Cardiac muscle cell (in vitro differentiated cells and primary cell): ENCODE data around the gene PTGR1. TPM values are rescaled to one million over a fixed set of nuclear protein-coding genes. Genes with fewer than 3 reads are reported as not detected.

Experiments
- DNase-seq, 2 donors: peaks; one replicate each; pipeline versions ENCODE4 v3.0.0 to v3.0.0-alpha.2; 2010 to 2017; ENCODE audit warnings: low read depth in 1 of 2, low spot score in 1 of 2
- H3K27ac ChIP-seq: fragments of 200-600 bp; sonication (generic); 2 replicates; pipeline ENCODE4 v1.5.1; 2016
- H3K27me3 ChIP-seq: fragments of 200-600 bp; sonication (generic); 2 replicates; pipeline ENCODE4 v1.6.0; 2016; ENCODE audit warnings: control low read depth
- H3K36me3 ChIP-seq: fragments of 200-600 bp; sonication (generic); 2 replicates; pipeline ENCODE4 v1.5.1; 2016; ENCODE audit warnings: control low read depth
- H3K4me1 ChIP-seq: fragments of 200-600 bp; sonication (generic); 2 replicates; pipeline ENCODE4 v1.8.1; 2017; ENCODE audit warnings: low read depth, mild to moderate bottlenecking, mixed run types
- H3K4me3 ChIP-seq: fragments of 200-600 bp; sonication (generic); 2 replicates; pipeline ENCODE4 v1.5.1; 2016; ENCODE audit warnings: mild to moderate bottlenecking
- H3K9me3 ChIP-seq: fragments of 200-600 bp; sonication (generic); 2 replicates; pipeline ENCODE4 v1.5.1; 2017; ENCODE audit warnings: low read depth, mild to moderate bottlenecking, control low read depth
- polyA plus RNA-seq: library from polyadenylated mRNA; unstranded; fragments of >200 nt; fragmentation: Nextera tagmentation; extraction: Ambion mirVana; gene quantifications from 2 replicates; pipeline ENCODE4 v1.2.1, GENCODE V29; 2016
- total RNA-seq: library from RNA; depleted of rRNA; stranded (reverse); fragments of >200 nt; gene quantifications from 2 replicates; pipeline ENCODE4 v1.2.3, GENCODE V29; 2016
- TF ChIP-seq, protein P1 (sequence below): IDR thresholded peaks from 2 replicates; pipeline ENCODE4 v1.5.1; 2012; ENCODE audit warnings: low read depth, mild to moderate bottlenecking, low read length

The PTGR1 gene
- total and polyA plus RNA-seq, 2 experiments from 2014 or later: 65.6 to 98.3 TPM

DNA sequence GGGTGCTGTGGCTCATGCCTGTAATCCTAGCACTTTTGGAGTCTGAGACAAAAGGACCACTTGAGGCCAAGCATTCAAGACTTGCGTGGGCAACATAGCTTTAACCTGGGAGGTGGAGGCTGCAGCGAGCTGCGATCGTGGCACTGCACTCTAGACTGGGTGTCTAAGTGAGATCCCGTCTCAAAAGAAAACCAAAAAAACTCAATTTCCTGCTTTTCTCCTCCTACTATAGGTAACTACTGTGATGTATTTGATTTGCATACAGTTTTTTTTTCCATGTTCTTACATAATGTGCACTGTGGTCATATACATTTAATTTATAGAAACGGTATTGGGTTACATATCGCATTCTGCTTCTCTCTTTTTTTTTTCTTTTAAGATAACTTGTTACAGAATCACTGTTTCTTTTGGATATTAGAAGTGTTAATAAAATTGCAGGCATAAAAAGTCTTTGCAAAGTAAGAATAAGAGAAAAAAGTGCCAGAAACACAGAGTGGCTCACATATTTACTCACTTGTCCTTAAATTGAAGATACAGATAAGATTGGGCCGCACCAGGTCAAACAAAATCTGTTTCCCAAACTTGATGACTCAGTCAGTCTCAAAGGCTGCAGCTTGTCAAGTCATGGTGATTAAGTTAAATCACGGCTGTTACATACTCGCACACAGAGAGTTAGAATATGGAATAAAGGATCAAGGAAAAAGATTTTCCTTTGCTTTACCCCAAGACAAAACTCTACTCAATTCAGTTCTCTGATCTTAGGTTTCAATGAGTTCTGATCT is 2.0 kb upstream of the PTGR1 start:
- no peaks in the 10 kb centered on the region for H3K27me3 ChIP-seq
- TF ChIP-seq, protein P1, sequence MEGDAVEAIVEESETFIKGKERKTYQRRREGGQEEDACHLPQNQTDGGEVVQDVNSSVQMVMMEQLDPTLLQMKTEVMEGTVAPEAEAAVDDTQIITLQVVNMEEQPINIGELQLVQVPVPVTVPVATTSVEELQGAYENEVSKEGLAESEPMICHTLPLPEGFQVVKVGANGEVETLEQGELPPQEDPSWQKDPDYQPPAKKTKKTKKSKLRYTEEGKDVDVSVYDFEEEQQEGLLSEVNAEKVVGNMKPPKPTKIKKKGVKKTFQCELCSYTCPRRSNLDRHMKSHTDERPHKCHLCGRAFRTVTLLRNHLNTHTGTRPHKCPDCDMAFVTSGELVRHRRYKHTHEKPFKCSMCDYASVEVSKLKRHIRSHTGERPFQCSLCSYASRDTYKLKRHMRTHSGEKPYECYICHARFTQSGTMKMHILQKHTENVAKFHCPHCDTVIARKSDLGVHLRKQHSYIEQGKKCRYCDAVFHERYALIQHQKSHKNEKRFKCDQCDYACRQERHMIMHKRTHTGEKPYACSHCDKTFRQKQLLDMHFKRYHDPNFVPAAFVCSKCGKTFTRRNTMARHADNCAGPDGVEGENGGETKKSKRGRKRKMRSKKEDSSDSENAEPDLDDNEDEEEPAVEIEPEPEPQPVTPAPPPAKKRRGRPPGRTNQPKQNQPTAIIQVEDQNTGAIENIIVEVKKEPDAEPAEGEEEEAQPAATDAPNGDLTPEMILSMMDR: no peak
- DNase-seq: peak in 1 of 2 donors; percentile 70
- H3K4me3 ChIP-seq: no peak overlapping the region
- no peaks in the 10 kb centered on the region for H3K36me3 ChIP-seq
- no peaks in the 10 kb centered on the region for H3K9me3 ChIP-seq
- no peaks in the 10 kb centered on the region for H3K4me1 ChIP-seq
- no peak overlapping the region for H3K27ac ChIP-seq

DNA sequence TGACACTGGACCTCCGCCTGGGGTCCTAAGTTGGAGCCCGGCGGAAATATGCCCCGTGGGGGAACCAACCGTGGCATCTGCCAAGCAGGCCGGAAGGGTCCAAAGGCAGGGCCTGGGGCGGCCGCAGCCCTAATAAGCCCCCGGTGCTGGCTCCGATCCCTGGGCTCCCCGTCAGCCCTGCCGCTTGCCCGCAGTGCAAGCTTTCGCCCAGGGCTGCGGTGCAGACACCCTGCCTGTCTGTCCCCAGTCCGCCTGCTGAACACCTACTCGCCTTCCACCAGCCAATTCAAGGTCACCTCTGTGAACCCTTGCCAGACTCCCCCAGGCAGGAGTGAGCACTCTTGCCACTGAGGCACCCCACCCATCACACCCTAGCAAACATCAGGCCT is 502 bp upstream of the PTGR1 start:
- Histone ChIP-seq H3K27me3 (no peaks in the 10 kb centered on the region), H3K4me1 (no peaks in the 10 kb centered on the region), H3K36me3 (peaks cover 5% of the 10 kb centered on the region), H3K4me3 (peak overlapping the region; percentile 60), H3K9me3 (no peaks in the 10 kb centered on the region), H3K27ac (no peak overlapping the region)
- DNase-seq: no peak
- TF ChIP-seq, protein P1: no peak

DNA sequence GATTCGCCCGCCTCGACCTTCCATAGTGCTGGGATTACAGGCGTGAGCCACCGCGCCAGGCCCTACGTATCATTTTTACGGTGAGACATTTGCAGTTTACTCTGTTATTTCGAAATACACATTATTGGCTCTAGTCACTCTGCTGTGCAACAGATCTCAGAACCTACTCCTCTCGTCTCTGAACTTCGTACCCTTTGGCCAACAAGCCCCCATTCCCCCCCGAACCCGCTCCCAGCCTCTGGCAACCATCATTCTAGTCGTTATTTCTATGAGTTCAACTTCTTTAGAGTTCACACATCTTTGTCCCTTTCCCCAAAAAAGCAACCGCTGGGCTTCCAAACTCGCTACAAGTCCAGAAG is 735 bp downstream of the PTGR1 start:
- TF ChIP-seq, protein P1: no peak
- Histone ChIP-seq H3K36me3 (peaks cover 5% of the 10 kb centered on the region), H3K27me3 (no peaks in the 10 kb centered on the region), H3K9me3 (no peaks in the 10 kb centered on the region), H3K27ac (peak overlapping the region; percentile 53), H3K4me1 (no peaks in the 10 kb centered on the region), H3K4me3 (peak overlapping the region; percentile 60)
- DNase-seq: peak; percentile 3 to 65

DNA sequence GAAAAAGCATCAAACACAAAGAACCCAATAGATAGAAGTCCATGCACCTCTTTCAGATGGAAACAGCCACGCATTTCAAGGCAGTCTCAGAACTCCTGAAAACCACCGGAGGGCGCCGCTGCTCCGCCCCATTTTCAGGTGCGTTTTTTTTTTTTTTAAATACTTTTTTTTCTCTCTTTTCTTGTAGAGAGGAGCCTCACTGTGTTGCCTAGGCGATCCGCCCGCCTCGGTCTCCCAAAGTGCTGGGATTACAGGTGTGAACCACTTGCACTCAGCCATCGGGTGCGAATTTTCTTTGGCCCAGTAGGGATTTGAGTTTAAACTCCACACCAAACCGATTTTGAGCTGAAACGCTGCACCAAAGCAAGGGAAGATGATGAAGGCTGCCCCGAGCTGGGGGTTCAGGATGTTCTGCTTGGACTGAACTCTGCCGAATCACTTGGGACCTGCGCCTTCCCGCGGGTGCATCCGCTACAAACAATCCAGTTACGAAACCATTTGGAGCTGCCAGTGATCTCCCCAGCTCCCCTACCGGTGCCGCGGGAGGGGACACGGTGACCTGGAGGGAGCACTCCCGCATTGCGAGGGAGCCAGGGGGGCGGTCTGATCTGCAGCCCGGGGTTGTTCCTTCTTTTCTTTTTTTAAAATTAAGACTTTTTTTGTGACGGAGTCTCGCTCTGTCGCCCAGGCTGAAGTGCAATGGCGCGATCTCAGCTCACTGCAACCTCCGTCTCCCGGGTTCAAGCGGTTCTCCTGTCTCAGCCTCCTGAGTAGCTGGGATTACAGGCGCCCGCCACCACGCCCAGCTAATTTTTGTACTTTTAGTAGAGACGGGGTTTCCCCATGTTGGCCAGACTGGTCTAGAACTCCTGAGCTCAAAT is 1.4 kb downstream of the PTGR1 start:
- no peaks in the 10 kb centered on the region for H3K4me1 ChIP-seq

GRCh38 chr9:111588846-111589245 is 10.6 kb downstream of the PTGR1 start:
- H3K9me3 ChIP-seq: no peaks in the 10 kb centered on the region
- TF ChIP-seq, protein P1: no peak
- H3K27ac ChIP-seq: no peak overlapping the region
- H3K36me3 ChIP-seq: peaks cover 15% of the 10 kb centered on the region
- H3K4me3 ChIP-seq: no peak overlapping the region
- H3K27me3 ChIP-seq: no peaks in the 10 kb centered on the region
- DNase-seq: peak in 1 of 2 donors; percentile 56
- H3K4me1 ChIP-seq: no peaks in the 10 kb centered on the region

More for the DNA sequence above, 1.4 kb downstream of the PTGR1 start:
- DNase-seq: peak; percentile 66 to 78
- H3K27me3 ChIP-seq: no peaks in the 10 kb centered on the region
- no peak overlapping the region for H3K27ac ChIP-seq
- peaks cover 5% of the 10 kb centered on the region for H3K36me3 ChIP-seq
- H3K9me3 ChIP-seq: no peaks in the 10 kb centered on the region
- H3K4me3 ChIP-seq: peak overlapping the region; percentile 60
- TF ChIP-seq, protein P1: peak; percentile 69
